B cell (primary cell): Measurements from ENCODE around the gene DCAF8L1.
"Not testable (repeated sequence)": the region's sequence is repeated elsewhere in the genome, so short reads cannot be mapped to it uniquely, and the experiment has no call there.

ENCODE experiments used
- EZH2 ChIP-seq: IDR thresholded peaks from 2 replicates; pipeline ENCODE4 v1.6.1; 2012; ENCODE audit warnings: borderline replicate concordance, low read depth, mild to moderate bottlenecking, moderate library complexity, low read length; ENCODE audit not compliant: insufficient read depth, poor library complexity, severe bottlenecking
- TF ChIP-seq, protein P1 (sequence below): fragments of 200-600 bp; IDR thresholded peaks from one replicate; pipeline ENCODE4 v1.8.0; 2022; ENCODE audit warnings: antibody characterized with exemption, mild to moderate bottlenecking

DNA sequence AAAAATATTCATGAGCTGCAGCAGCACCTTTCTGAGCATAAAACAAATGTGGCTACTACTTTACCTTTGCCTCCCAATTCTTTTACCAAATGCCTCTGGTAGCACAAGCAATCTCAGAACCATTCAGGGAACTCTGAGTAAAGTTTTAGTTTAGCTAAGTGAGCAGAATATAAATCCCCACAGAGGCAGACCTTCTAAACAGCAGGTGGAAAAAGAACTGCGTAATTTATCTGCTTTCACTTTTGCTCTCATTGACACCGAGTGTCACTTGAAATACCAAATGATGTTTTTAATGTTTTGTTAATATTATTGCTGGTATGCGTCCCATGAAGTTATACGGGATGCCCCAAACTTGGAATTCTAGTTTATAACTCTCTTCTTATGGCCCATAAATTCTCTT, 4.3 kb downstream of the DCAF8L1 start:
- TF ChIP-seq, protein P1, sequence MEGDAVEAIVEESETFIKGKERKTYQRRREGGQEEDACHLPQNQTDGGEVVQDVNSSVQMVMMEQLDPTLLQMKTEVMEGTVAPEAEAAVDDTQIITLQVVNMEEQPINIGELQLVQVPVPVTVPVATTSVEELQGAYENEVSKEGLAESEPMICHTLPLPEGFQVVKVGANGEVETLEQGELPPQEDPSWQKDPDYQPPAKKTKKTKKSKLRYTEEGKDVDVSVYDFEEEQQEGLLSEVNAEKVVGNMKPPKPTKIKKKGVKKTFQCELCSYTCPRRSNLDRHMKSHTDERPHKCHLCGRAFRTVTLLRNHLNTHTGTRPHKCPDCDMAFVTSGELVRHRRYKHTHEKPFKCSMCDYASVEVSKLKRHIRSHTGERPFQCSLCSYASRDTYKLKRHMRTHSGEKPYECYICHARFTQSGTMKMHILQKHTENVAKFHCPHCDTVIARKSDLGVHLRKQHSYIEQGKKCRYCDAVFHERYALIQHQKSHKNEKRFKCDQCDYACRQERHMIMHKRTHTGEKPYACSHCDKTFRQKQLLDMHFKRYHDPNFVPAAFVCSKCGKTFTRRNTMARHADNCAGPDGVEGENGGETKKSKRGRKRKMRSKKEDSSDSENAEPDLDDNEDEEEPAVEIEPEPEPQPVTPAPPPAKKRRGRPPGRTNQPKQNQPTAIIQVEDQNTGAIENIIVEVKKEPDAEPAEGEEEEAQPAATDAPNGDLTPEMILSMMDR, result not testable (repeated sequence)
- TF ChIP-seq EZH2, result not testable (repeated sequence)
